KOPT-K1 (cell line): ENCODE results near the gene TTC21B.
"Not testable (repeated sequence)": the region's sequence is repeated elsewhere in the genome, so short reads cannot be mapped to it uniquely, and the experiment has no call there.

Experiments
- H3K27ac ChIP-seq: fragments of 200-600 bp; sonication (generic); 2 replicates; pipeline ENCODE4 v1.5.1; 2016; ENCODE audit warnings: antibody characterized with exemption, mild to moderate bottlenecking, low read depth, low read length; ENCODE audit not compliant: poor library complexity, severe bottlenecking
- H3K36me3 ChIP-seq: fragments of 200-600 bp; sonication (generic); 2 replicates; pipeline ENCODE4 v1.5.1; 2017; ENCODE audit warnings: antibody characterized with exemption, mild to moderate bottlenecking, low read length, moderate library complexity; ENCODE audit not compliant: insufficient read depth
- H3K9me3 ChIP-seq: fragments of 200-600 bp; sonication (generic); 2 replicates; pipeline ENCODE4 v1.5.1; 2017; ENCODE audit warnings: antibody characterized with exemption, low read length, mild to moderate bottlenecking; ENCODE audit not compliant: insufficient read depth, poor library complexity, severe bottlenecking

TTC21B gene

GRCh38 chr2:165953655-165954606 is at the start of gene TTC21B:
TTC21B (minus strand) TSS chr2:165953776; CDS start chr2:165953705, 71 bp downstream.
- peaks cover 7% of the 10 kb centered on the region for H3K36me3 ChIP-seq

GRCh38 chr2:166000401-166000800 is 46.8 kb upstream of the TTC21B start:
- no peaks in the 10 kb centered on the region for H3K36me3 ChIP-seq
- no peaks in the 10 kb centered on the region for H3K9me3 ChIP-seq
- no peak overlapping the region for H3K27ac ChIP-seq

More at GRCh38 chr2:165953655-165954606, at the start of gene TTC21B:
- H3K27ac ChIP-seq, result peak within 1 kb of the TSS; percentile 78
- no peaks in the 10 kb centered on the region for H3K9me3 ChIP-seq

- no peaks in the 10 kb centered on the region for H3K9me3 ChIP-seq
- H3K27ac ChIP-seq, result no peak overlapping the region
- no peaks in the 10 kb centered on the region for H3K36me3 ChIP-seq
These were observed 37.3 kb upstream of the TTC21B start for GRCh38 chr2:165990846-165991245.

- Histone ChIP-seq H3K27ac (no peak overlapping the region), H3K9me3 (no peaks in the 10 kb centered on the region), H3K36me3 (no peaks in the 10 kb centered on the region)
These were observed 36.3 kb upstream of the TTC21B start for GRCh38 chr2:165989851-165990250.

- no peaks in the 10 kb centered on the region for H3K9me3 ChIP-seq
- no peaks in the 10 kb centered on the region for H3K36me3 ChIP-seq
- no peak overlapping the region for H3K27ac ChIP-seq
These were observed 31.5 kb upstream of the TTC21B start for GRCh38 chr2:165985120-165985519.

DNA sequence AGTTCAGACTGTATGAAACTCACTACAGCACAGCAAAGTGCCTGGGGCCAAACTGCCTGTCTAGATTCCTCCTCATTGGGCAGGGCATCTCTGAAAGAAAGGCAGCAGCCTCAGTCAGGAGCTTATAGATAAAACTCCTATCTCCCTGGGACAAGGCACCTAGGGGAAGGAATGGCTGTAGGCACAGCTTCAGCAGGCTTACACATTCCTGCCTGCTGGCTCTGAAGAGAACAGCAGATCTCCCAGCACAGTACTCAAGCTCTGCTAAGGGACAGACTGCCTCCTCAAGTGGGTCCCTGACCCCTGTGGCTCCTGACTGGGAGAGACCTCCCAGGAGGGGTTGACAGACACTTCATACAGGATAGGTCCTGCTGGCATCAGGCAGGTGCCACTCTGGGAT is 18.6 kb upstream of the TTC21B start:
- not testable (repeated sequence) for H3K36me3 ChIP-seq, H3K27ac ChIP-seq, H3K9me3 ChIP-seq

DNA sequence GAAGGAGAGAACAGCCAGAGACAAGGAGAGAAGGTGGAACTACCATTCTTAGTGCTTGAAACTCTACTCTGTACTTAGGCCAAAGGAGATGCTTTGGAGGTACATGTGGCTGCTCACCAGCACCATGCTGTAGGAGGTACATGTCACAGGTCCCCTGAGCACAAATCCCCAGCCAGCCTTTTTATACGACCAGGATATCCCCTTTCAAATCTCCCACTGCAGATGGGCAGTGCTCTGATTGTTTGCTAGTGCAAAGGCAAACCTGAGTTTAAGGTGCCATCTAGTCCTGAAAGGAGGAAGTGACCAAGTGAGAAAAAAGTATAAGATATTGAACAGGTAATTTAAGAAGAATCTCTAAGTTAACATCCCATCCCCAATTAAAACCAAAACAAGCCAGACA is 17.1 kb upstream of the TTC21B start:
- Histone ChIP-seq H3K36me3 (no peaks in the 10 kb centered on the region), H3K27ac (no peak overlapping the region)

GRCh38 chr2:165969227-165969626 is 15.7 kb upstream of the TTC21B start:
- H3K36me3 ChIP-seq, result no peaks in the 10 kb centered on the region
- no peak overlapping the region for H3K27ac ChIP-seq
- no peaks in the 10 kb centered on the region for H3K9me3 ChIP-seq

More for the DNA sequence above, 17.1 kb upstream of the TTC21B start:
- no peaks in the 10 kb centered on the region for H3K9me3 ChIP-seq

DNA sequence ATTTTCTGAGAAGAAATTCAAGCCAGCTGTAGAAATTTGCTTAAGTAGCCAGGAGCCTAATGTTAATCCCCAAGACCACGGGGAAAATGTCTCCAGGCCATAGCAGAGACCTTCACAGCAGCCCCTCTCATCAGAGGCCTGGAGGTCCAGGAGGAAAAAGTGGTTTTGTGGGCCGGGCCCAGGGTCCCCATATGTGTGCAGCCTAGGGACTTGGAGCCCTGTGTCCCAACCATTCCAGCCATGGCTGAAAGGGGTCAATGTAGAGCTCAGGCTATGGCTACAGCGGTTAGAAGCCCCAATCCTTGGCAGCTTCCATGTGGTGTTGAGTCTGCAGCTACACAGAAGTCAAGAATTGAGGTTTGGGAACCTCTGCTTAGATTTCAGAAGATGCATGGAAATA is 14.2 kb upstream of the TTC21B start:
- H3K36me3 ChIP-seq, result no peaks in the 10 kb centered on the region
- H3K9me3 ChIP-seq, result no peaks in the 10 kb centered on the region
- H3K27ac ChIP-seq, result no peak overlapping the region

- H3K9me3 ChIP-seq, result no peaks in the 10 kb centered on the region
- H3K36me3 ChIP-seq, result no peaks in the 10 kb centered on the region
- no peak overlapping the region for H3K27ac ChIP-seq
These were observed 8.2 kb upstream of the TTC21B start for GRCh38 chr2:165961818-165962217.

DNA sequence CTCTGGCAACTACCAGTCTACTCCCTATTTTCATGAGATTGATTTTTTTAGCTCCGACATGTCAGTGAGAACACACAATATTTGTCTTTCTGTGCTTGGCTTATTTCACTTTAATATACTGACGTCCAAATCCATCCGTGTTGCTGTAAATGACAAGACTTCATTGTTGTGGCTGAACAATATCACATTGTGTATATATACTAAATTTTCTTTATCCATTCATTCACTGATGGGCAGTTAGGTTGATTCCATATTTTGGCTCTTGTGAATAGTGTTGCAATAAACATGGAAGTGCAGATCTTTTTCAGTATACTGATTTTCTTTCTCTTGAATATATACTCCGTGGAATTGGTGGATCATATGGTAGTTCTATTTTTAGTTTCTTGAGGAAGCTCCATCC is 5.8 kb upstream of the TTC21B start:
- no peak overlapping the region for H3K27ac ChIP-seq
- H3K9me3 ChIP-seq, result no peaks in the 10 kb centered on the region
- H3K36me3 ChIP-seq, result no peaks in the 10 kb centered on the region

DNA sequence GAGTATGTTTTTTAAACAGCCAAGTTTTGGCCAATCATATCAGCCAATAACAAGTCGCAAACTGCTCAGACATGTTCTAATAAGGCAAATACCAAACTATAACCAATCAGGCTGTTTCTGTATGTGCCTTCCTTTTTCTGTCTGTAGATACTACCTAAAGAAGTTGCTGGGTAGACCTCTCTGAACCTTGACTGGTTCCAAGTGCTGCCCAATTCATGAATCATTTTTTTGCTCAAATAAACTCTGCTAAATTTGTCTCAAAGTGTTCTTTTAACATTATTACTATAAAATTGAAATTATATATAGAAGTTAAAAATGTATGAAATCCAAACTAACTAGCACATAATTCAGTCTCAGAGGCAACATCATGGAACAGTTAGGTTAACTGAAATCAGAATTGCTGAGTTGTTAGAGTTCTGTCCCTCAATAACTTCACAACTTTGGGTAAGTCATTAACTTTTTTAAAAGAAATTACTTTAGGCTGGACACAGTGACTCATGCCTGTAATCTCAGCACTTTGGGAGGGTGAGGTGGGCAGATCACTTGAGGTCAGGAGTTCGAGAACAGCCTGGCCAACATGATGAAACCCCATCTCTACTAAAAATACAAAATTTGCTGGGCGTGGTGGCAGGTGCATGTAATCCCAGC is 4.9 kb upstream of the TTC21B start:
- no peak overlapping the region for H3K27ac ChIP-seq
- no peaks in the 10 kb centered on the region for H3K36me3 ChIP-seq
- H3K9me3 ChIP-seq, result no peaks in the 10 kb centered on the region

- H3K27ac ChIP-seq, result no peak overlapping the region
- H3K36me3 ChIP-seq, result no peaks in the 10 kb centered on the region
- H3K9me3 ChIP-seq, result no peaks in the 10 kb centered on the region
These were observed 3.6 kb upstream of the TTC21B start for GRCh38 chr2:165957030-165957675.

DNA sequence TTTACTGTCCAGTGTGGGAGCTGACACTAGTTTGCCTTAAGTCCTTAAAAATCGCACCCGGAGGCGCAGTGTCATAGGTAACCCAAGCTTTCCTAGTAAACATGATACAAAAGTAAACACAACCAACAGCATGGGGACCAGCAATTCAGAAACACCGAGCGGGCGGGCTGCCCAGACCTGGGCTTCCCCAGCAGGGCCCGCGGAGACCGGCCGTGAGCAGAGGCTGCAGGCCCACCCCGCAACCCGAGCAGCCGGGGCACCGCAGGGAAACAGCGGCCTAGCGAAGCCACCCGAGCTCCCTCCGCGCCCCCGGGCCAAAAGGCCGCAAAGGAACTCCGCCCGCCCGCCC is 296 bp downstream of the TTC21B start:
- Histone ChIP-seq H3K27ac (peak overlapping the region; percentile 78), H3K9me3 (no peaks in the 10 kb centered on the region), H3K36me3 (peaks cover 13% of the 10 kb centered on the region)

DNA sequence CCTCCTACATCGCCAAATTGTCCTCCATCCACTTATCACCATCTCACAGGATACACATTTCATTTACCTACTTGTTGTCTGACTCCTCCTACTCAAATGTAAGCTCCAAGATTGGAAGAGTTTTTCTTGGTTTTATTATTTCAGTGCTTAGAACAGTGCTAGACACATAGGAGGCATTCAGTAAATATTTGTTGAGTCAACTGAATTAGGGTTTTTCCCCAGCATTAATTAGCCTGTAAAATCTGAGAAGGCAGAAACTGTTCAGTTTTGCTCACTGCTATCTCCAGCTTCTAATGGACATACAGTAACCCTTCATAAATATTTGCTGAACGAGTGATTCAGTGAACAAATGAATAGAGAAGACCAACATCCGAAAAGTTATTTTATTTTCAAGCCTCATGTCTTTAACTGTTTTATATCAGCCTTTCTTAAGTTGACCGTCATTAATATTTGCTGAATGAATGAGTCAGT is 800 bp downstream of the TTC21B start:
- H3K9me3 ChIP-seq, result no peaks in the 10 kb centered on the region
- H3K27ac ChIP-seq, result peak overlapping the region; percentile 78
- peaks cover 18% of the 10 kb centered on the region for H3K36me3 ChIP-seq
